ENCODE measurements around the gene IL10RB. TPM values are rescaled to one million over a fixed set of nuclear protein-coding genes. Genes with fewer than 3 reads are reported as not detected.

The IL10RB gene
- total and polyA plus RNA-seq, 2 experiments from 2014 or later: 2.2 to 2.5 TPM

- no peak for TF ChIP-seq ZNF462 (CRISPR knock-in tag; IDR thresholded peaks at IDR 0.05)
- TF ChIP-seq CTCF (conservative IDR thresholded peaks at IDR 0.05; ENCODE audit: low read depth in 2 of 2): no peak
- no peak for TF ChIP-seq POLR2AphosphoS5 (IDR thresholded peaks at IDR 0.05; ENCODE audit: low read depth)
Measured at GRCh38 chr21:33268737-33269441, 2.7 kb downstream of the IL10RB start (continued).

- Histone ChIP-seq H3K27ac (ENCODE audit: low read depth) (no peak overlapping the region), H2AFZ (no peak overlapping the region), H3K4me2 (no peak overlapping the region), H3K9me2 (ENCODE audit: insufficient read depth) (no peaks in the 10 kb centered on the region), H3K79me2 (replicated peaks; ENCODE audit: insufficient read depth) (no peaks in the 10 kb centered on the region), H4K20me1 (replicated peaks; ENCODE audit: insufficient read depth) (no peaks in the 10 kb centered on the region; the same call in 1 of the 2 replicates), H3K27me3 (ENCODE audit: insufficient read depth) (no peaks in the 10 kb centered on the region), H3F3A (replicated peaks; ENCODE audit: low read depth) (0 out of 2 replicates have a peak, but pooled peaks cover 5% of the 10 kb centered on the region), H3K36me3 (ENCODE audit: insufficient read depth) (no peaks in the 10 kb centered on the region), H3K4me1 (ENCODE audit: insufficient read depth) (peaks cover 6% of the 10 kb centered on the region; the same call in 1 of the 2 replicates), H3K4me3 (no peak overlapping the region)
- no peak overlapping the region for H3K27ac Mint-ChIP-seq
- no peaks in the 10 kb centered on the region for H3K9me3 Mint-ChIP-seq
- peaks cover 10% of the 10 kb centered on the region for H3K4me1 Mint-ChIP-seq
- H3K27me3 Mint-ChIP-seq (ENCODE audit: insufficient read depth, low read depth, poor library complexity): peaks cover 13% of the 10 kb centered on the region
- DNase-seq (ENCODE audit: low spot score) (no peak), ATAC-seq (no peak)
- H3K4me3 Mint-ChIP-seq: no peak overlapping the region
- no peaks in the 10 kb centered on the region; the same call in 2 of the 3 replicates for H3K36me3 Mint-ChIP-seq (ENCODE audit: low read depth)
- TF ChIP-seq ETS1 (IDR thresholded peaks at IDR 0.05) (no peak), ZNF331 (CRISPR knock-in tag; IDR thresholded peaks at IDR 0.05; ENCODE audit: low read depth) (no peak), JUNB (IDR thresholded peaks at IDR 0.05; ENCODE audit: unreplicated experiment) (no peak)
Measured at GRCh38 chr21:33270986-33271385, 4.8 kb downstream of the IL10RB start.
